ENCODE measurements around the gene CHMP6. TPM values are rescaled to one million over a fixed set of nuclear protein-coding genes. Genes with fewer than 3 reads are reported as not detected.

CHMP6 gene
- total RNA-seq, 4 donors from 2014 or later = 16.7 to 23.8 (median 22.1) TPM

GRCh38 chr17:81022344-81022676 is 30.7 kb downstream of the CHMP6 start:
- Histone ChIP-seq H3K4me3 (no peak overlapping the region), H3K4me1 (peaks cover 32 to 87% (median 44%) of the 10 kb centered on the region in 3 donors), H3K27ac (peak overlapping the region in 1 of 4 donors; percentile 1), H3K27me3 (peaks cover 0 to 29% (median 0%) of the 10 kb centered on the region in 4 donors), H3K36me3 (no peaks in the 10 kb centered on the region), H3K9me3 (no peaks in the 10 kb centered on the region)
- 84 to 97% methylated on average over 3 to 4 of the region's 6 CpGs for WGBS, 2 donors
- intact Hi-C loops (cut with DNase I) = loop anchor here (10.0 kb wide), 1 partner anchor 72 kb away; no protein-coding TSS in a partner anchor
- TF ChIP-seq CTCF (IDR thresholded peaks at IDR 0.05) (no peak), POLR2A (IDR thresholded peaks at IDR 0.05) (no peak)
- no peak for DNase-seq

DNA sequence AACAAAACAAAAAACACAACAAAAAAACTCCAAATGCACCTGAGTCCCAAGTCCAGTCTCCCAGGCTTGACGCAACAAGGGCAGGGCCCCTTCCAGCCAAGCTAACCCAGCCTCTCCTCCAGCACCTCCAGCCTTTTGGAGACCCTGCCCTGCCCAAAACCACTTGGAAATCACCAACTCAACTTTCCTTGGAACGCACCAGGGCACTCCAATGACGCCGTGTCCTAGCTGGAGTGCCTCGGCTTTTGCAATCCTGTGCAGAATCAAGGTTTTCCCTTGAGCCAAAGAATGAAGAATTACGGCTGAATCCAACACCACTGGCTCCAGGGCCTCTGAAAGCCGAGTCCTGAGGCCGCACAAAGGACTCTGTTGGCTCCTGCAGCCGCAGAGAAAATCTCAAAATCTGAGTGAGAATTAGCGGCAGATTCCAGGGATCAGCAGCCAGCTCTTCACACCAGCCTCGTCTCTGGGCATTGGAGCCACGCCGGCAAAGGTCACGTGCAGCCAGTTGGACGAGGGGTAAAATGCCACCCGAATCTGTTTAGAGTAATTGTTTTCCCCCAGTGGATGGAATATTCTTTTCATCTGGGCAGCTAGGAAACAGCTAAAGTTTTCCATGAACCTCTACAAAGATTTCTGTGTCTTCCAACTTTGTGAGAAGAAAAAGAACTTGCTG is 33.6 kb downstream of the CHMP6 start:
- Histone ChIP-seq H3K36me3 (no peaks in the 10 kb centered on the region), H3K4me1 (peaks cover 26 to 72% (median 33%) of the 10 kb centered on the region in 3 donors), H3K27me3 (peaks cover 0 to 48% (median 4%) of the 10 kb centered on the region in 4 donors), H3K27ac (no peak overlapping the region), H3K4me3 (no peak overlapping the region), H3K9me3 (no peaks in the 10 kb centered on the region)
- TF ChIP-seq POLR2A (IDR thresholded peaks at IDR 0.05) = no peak
- no peak for TF ChIP-seq CTCF (IDR thresholded peaks at IDR 0.05)
- no peak for DNase-seq
- intact Hi-C loops (cut with DNase I) = loop anchor here (10.0 kb wide), 1 partner anchor 70 kb away; no protein-coding TSS in a partner anchor
- 76 to 79% methylated on average over 11 of the region's 16 CpGs for WGBS, 2 donors

- H3K4me3 ChIP-seq = no peak overlapping the region
- peaks cover 0 to 48% (median 4%) of the 10 kb centered on the region in 4 donors for H3K27me3 ChIP-seq
- TF ChIP-seq POLR2A (IDR thresholded peaks at IDR 0.05) = no peak
- TF ChIP-seq CTCF (IDR thresholded peaks at IDR 0.05) = no peak
- intact Hi-C loops (cut with DNase I) = loop anchor here (10.0 kb wide), 1 partner anchor 69 kb away; no protein-coding TSS in a partner anchor
- no peak for DNase-seq
- H3K27ac ChIP-seq = peak overlapping the region in 3 of 4 donors; percentile 6 to 52 (median 43)
- no peaks in the 10 kb centered on the region for H3K9me3 ChIP-seq
- H3K36me3 ChIP-seq = no peaks in the 10 kb centered on the region
- H3K4me1 ChIP-seq = peaks cover 21 to 67% (median 28%) of the 10 kb centered on the region in 3 donors
- 57 to 77% methylated on average over 4 to 10 of the region's 22 CpGs for WGBS, 2 donors
These were observed 34.1 kb downstream of the CHMP6 start for GRCh38 chr17:81025741-81026129.

GRCh38 chr17:81026266-81027036 is 34.8 kb downstream of the CHMP6 start:
- TF ChIP-seq CTCF (IDR thresholded peaks at IDR 0.05) (no peak), POLR2A (IDR thresholded peaks at IDR 0.05) (no peak)
- Histone ChIP-seq H3K4me3 (no peak overlapping the region), H3K4me1 (peaks cover 13 to 67% (median 21%) of the 10 kb centered on the region in 3 donors), H3K27me3 (peaks cover 0 to 48% (median 4%) of the 10 kb centered on the region in 4 donors), H3K27ac (peak overlapping the region in 3 of 4 donors; percentile 6 to 52 (median 43)), H3K9me3 (no peaks in the 10 kb centered on the region), H3K36me3 (peaks cover 0 to 2% (median 0%) of the 10 kb centered on the region in 3 donors)
- DNase-seq = no peak
- 67 to 69% methylated on average over 11 to 27 of the region's 31 CpGs for WGBS, 2 donors
- intact Hi-C loops (cut with DNase I) = loop anchor here (10.0 kb wide), 1 partner anchor 68 kb away; no protein-coding TSS in a partner anchor

DNA sequence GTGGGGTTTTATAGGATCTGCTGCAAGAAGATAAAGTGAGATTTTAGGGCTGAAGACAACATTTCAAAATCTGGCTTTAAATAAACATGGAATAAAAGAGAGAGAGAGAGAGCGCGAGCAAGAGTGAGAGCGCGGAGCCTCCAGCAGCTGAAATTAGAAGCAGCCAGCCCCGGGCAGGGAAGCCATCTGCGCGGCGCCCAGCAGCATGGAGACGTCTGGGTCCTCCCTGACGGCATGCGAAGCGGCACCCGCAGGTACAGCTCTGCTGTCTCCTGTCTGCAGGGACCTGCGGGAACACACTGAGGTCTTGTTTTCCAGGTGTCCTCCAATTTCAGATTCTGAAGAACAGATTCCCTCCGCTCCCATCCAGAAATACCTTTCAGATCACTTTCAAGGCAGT is 35.4 kb downstream of the CHMP6 start:
- H3K4me1 ChIP-seq = peaks cover 9 to 67% (median 19%) of the 10 kb centered on the region in 3 donors
- DNase-seq = no peak

More for the DNA sequence above, 35.4 kb downstream of the CHMP6 start:
- 27 to 67% methylated on average over 12 to 14 of the region's 15 CpGs for WGBS, 2 donors
- intact Hi-C loops (cut with DNase I) = loop anchor here (10.0 kb wide), 1 partner anchor 68 kb away; no protein-coding TSS in a partner anchor
- no peaks in the 10 kb centered on the region for H3K9me3 ChIP-seq
- peaks cover 0 to 8% (median 0%) of the 10 kb centered on the region in 3 donors for H3K36me3 ChIP-seq
- no peak overlapping the region for H3K27ac ChIP-seq
- H3K4me3 ChIP-seq = peak overlapping the region in 1 of 4 donors; percentile 34
- H3K27me3 ChIP-seq = peaks cover 0 to 48% (median 4%) of the 10 kb centered on the region in 4 donors
- TF ChIP-seq CTCF (IDR thresholded peaks at IDR 0.05) = no peak
- TF ChIP-seq POLR2A (IDR thresholded peaks at IDR 0.05) = no peak

All from esophagus squamous epithelium (tissue), 5 donors.